ENCODE data around the gene ALPK1. TPM values are rescaled to one million over a fixed set of nuclear protein-coding genes. Genes with fewer than 3 reads are reported as not detected.

The ALPK1 gene
- total RNA-seq, 1 experiment from 2014 or later: 21.3 TPM

- Histone ChIP-seq H4K20me1 (ENCODE audit: insufficient read depth) (no peaks in the 10 kb centered on the region), H3K36me3 (ENCODE audit: control insufficient read depth in 1 of 2, insufficient read depth in 2 of 2, low read length in 2 of 2) (no peaks in the 10 kb centered on the region), H3K9ac (ENCODE audit: low read length) (no peak overlapping the region), H2AFZ (ENCODE audit: low read depth, low read length, poor library complexity, severe bottlenecking) (no peak overlapping the region), H3K79me2 (ENCODE audit: insufficient read depth, low read length) (no peaks in the 10 kb centered on the region), H3K4me3 (replicated peaks in 1 of 2; ENCODE audit: low read depth in 1 of 2, low read length in 2 of 2) (no peak overlapping the region), H3K9me2 (ENCODE audit: insufficient read depth) (no peaks in the 10 kb centered on the region), H3K4me1 (ENCODE audit: control insufficient read depth in 1 of 2, insufficient read depth in 2 of 2, low read length in 2 of 2) (no peaks in the 10 kb centered on the region; a peak in 1 of 4 replicates), H3K9me3 (ENCODE audit: control insufficient read depth in 1 of 2, insufficient read depth in 1 of 2, low read depth in 1 of 2, low read length in 2 of 2) (no peaks in the 10 kb centered on the region), H3K4me2 (ENCODE audit: low read length) (no peak overlapping the region), H3K27ac (ENCODE audit: low read depth, low read length) (no peak overlapping the region), H3K27me3 (ENCODE audit: insufficient read depth, low read length) (no peaks in the 10 kb centered on the region)
- ChIA-PET CTCF (no interaction called here), POLR2A (no interaction called here), RAD21 (ENCODE audit: low non-redundant PET in 1 of 2, low total read pairs in 2 of 2, uncharacterized antibody in 2 of 2, unreplicated experiment in 2 of 2) (no interaction called here)
- ATAC-seq (no peak), DNase-seq (ENCODE audit: low read depth, low spot score) (no peak)
- intact Hi-C loops (cut with micrococcal nuclease): no loop called here
- TSS peak; percentile 19 for BruUV-seq (replicated peaks)
- TF ChIP-seq ATF3 (IDR thresholded peaks at IDR 0.05) (no peak), ELF1 (IDR thresholded peaks at IDR 0.05; ENCODE audit: borderline replicate concordance, low read depth) (no peak), SIN3A (IDR thresholded peaks at IDR 0.05; ENCODE audit: low read depth) (no peak), SRF (IDR thresholded peaks at IDR 0.05; ENCODE audit: low read depth) (no peak), SP1 (IDR thresholded peaks at IDR 0.05; ENCODE audit: low read depth) (no peak), EZH2 (IDR thresholded peaks at IDR 0.05) (no peak), JUND (IDR thresholded peaks at IDR 0.05) (no peak), EZH2phosphoT487 (IDR thresholded peaks at IDR 0.05; ENCODE audit: borderline replicate concordance) (no peak)
Observed at GRCh38 chr4:112316360-112316759, 19.2 kb downstream of the ALPK1 start.

DNA sequence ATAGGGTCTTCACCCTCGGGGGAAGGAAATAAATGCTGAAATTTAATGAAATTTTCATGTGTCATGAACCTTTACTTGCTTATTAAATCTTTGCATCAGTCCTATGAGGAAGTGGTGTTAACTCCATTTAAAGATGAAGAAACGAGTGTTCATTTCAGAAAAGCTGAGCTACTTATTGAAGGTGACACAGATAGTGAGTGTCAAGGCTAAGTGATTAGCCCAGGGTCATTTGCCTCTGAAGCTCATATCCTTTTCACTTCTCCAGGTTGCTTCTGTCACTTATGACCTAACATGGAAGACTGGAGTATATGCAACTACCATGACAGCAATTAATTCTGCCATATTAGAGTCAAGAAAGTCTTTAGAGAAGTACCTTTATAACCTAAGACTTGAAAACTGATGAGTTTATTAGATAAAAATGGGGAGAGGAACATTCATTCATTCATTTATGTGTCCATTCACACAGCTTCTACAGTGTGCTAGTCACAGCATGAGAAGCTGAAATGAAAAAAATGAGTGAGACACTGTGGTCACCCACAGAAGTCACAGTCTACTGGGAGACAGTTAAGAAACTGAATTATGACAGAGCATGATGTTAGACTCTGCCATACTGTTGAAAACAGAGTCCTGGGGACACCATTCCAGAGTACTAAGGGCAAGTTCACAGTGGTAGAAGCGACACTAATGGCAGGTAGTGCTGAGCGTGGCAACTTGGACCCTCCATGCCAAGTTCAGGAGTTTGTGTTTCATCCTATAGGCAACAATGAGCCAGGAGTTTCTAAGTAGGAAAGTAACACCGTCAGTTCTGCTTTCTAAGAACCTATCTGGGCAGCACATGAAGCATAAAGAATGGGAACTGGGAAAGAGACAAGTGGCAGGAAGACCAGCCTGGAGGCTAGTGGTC is 21.3 kb downstream of the ALPK1 start:
- Histone ChIP-seq H3K4me1 (ENCODE audit: control insufficient read depth in 1 of 2, insufficient read depth in 2 of 2, low read length in 2 of 2) (no peaks in the 10 kb centered on the region), H3K27ac (ENCODE audit: low read depth, low read length) (no peak overlapping the region), H3K79me2 (ENCODE audit: insufficient read depth, low read length) (no peaks in the 10 kb centered on the region), H3K9ac (ENCODE audit: low read length) (no peak overlapping the region), H3K4me3 (replicated peaks in 1 of 2; ENCODE audit: low read depth in 1 of 2, low read length in 2 of 2) (no peak overlapping the region), H3K9me3 (ENCODE audit: control insufficient read depth in 1 of 2, insufficient read depth in 1 of 2, low read depth in 1 of 2, low read length in 2 of 2) (no peaks in the 10 kb centered on the region), H2AFZ (ENCODE audit: low read depth, low read length, poor library complexity, severe bottlenecking) (no peak overlapping the region), H3K36me3 (ENCODE audit: control insufficient read depth in 1 of 2, insufficient read depth in 2 of 2, low read length in 2 of 2) (no peaks in the 10 kb centered on the region), H4K20me1 (ENCODE audit: insufficient read depth) (no peaks in the 10 kb centered on the region), H3K4me2 (ENCODE audit: low read length) (no peak overlapping the region), H3K9me2 (ENCODE audit: insufficient read depth) (no peaks in the 10 kb centered on the region), H3K27me3 (ENCODE audit: insufficient read depth, low read length) (no peaks in the 10 kb centered on the region)
- no peak for DNase-seq (ENCODE audit: low read depth, low spot score)
- no TSS peak for BruUV-seq (replicated peaks)
- intact Hi-C loops (cut with micrococcal nuclease): no loop called here
- CTCF ChIA-PET: no interaction called here
- RAD21 ChIA-PET (ENCODE audit: low non-redundant PET in 1 of 2, low total read pairs in 2 of 2, uncharacterized antibody in 2 of 2, unreplicated experiment in 2 of 2): no interaction called here
- POLR2A ChIA-PET: no interaction called here
- no peak for ATAC-seq
- TF ChIP-seq FOSL1 (IDR thresholded peaks at IDR 0.05; ENCODE audit: low read depth) (no peak), ZBTB33 (IDR thresholded peaks at IDR 0.05; ENCODE audit: extremely low read depth, insufficient replicate concordance, low read length) (no peak), SIN3A (IDR thresholded peaks at IDR 0.05; ENCODE audit: low read depth) (no peak), JUND (IDR thresholded peaks at IDR 0.05) (no peak), RAD21 (IDR thresholded peaks at IDR 0.05; ENCODE audit: low read depth) (no peak), YY1 (IDR thresholded peaks at IDR 0.05; ENCODE audit: extremely low read depth, insufficient replicate concordance, low read depth, low read length) (no peak), EZH2phosphoT487 (IDR thresholded peaks at IDR 0.05; ENCODE audit: borderline replicate concordance) (no peak), POLR2AphosphoS5 (IDR thresholded peaks at IDR 0.05; ENCODE audit: low read depth, low read length) (no peak)
- TF ChIP-seq, protein P1, sequence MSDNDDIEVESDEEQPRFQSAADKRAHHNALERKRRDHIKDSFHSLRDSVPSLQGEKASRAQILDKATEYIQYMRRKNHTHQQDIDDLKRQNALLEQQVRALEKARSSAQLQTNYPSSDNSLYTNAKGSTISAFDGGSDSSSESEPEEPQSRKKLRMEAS (IDR thresholded peaks at IDR 0.05): no peak
